Stimulated activated CD4-positive, alpha-beta T cell treated with anti-CD3 and anti-CD28 coated beads, Interleukin-15, amount 100 ng/mL, for 48 hours (primary cell): Measurements from ENCODE around the gene GDPD4.

Experiments used
- DNase-seq, 2 donors: peaks; one replicate each; pipeline ENCODE4 v3.0.0-alpha.2; 2020; ENCODE audit warnings: low read depth in 2 of 2

Gene GDPD4

GRCh38 chr11:77301510-77301909 lies at the start of gene GDPD4:
TSS of gene GDPD4 (minus strand) at chr11:77301686. CDS start at chr11:77285137, 16,549 bp downstream.
- no peak for DNase-seq

- DNase-seq, result no peak
Measured at GRCh38 chr11:77347948-77348347, 46.5 kb upstream of the GDPD4 start.

GRCh38 chr11:77346906-77347603 lies 45.6 kb upstream of the GDPD4 start:
- no peak for DNase-seq

- no peak for DNase-seq
Measured at GRCh38 chr11:77345621-77346020, 44.1 kb upstream of the GDPD4 start.

- no peak for DNase-seq
Measured at GRCh38 chr11:77340501-77340900, 39.0 kb upstream of the GDPD4 start.

GRCh38 chr11:77332259-77332658 lies 30.8 kb upstream of the GDPD4 start:
- DNase-seq, result no peak

- no peak for DNase-seq
Measured at GRCh38 chr11:77325159-77325558, 23.7 kb upstream of the GDPD4 start.

GRCh38 chr11:77324508-77324907 lies 23.0 kb upstream of the GDPD4 start:
- DNase-seq, result no peak

GRCh38 chr11:77322926-77323590 lies 21.6 kb upstream of the GDPD4 start:
- no peak for DNase-seq

GRCh38 chr11:77322506-77322905 lies 21.0 kb upstream of the GDPD4 start:
- no peak for DNase-seq

- no peak for DNase-seq
Measured at GRCh38 chr11:77320351-77320750, 18.9 kb upstream of the GDPD4 start.

- DNase-seq, result no peak
Measured at GRCh38 chr11:77318600-77318999, 17.1 kb upstream of the GDPD4 start.

- DNase-seq, result no peak
Measured at GRCh38 chr11:77316733-77317342, 15.4 kb upstream of the GDPD4 start.

- no peak for DNase-seq
Measured at GRCh38 chr11:77312107-77312506, 10.6 kb upstream of the GDPD4 start.

- DNase-seq, result no peak
Measured at GRCh38 chr11:77311701-77312100, 10.2 kb upstream of the GDPD4 start.

- no peak for DNase-seq
Measured at GRCh38 chr11:77310721-77311120, 9.2 kb upstream of the GDPD4 start.

- no peak for DNase-seq
Measured at GRCh38 chr11:77309401-77310085, 8.1 kb upstream of the GDPD4 start.

- no peak for DNase-seq
Measured at GRCh38 chr11:77308838-77309237, 7.4 kb upstream of the GDPD4 start.

- no peak for DNase-seq
Measured at GRCh38 chr11:77303328-77303727, 1.8 kb upstream of the GDPD4 start.

GRCh38 chr11:77302752-77303151 lies 1.3 kb upstream of the GDPD4 start:
- no peak for DNase-seq

- DNase-seq, result no peak
Measured at GRCh38 chr11:77300695-77301094, 791 bp downstream of the GDPD4 start.

- peak in 1 of 2 donors; percentile 18 for DNase-seq
Measured at GRCh38 chr11:77300028-77300427, 1.5 kb downstream of the GDPD4 start.
